Muscle of leg (tissue), 11 donors: ENCODE measurements around the gene TRAK1. TPM values are rescaled to one million over a fixed set of nuclear protein-coding genes. Genes with fewer than 3 reads are reported as not detected.
A peak's percentile ranks its signal among the peaks of the same experiment; 100 is the strongest.

Source experiments
- DNase-seq: peaks from one replicate; pipeline ENCODE4 v3.0.0; 2013
- H3K27ac ChIP-seq: one replicate; pipeline ENCODE4 v1.5.1; 2013; ENCODE audit warnings: mild to moderate bottlenecking, low read length, control low read depth
- H3K27me3 ChIP-seq: one replicate; pipeline ENCODE4 v1.6.1; 2013; ENCODE audit warnings: low read length; ENCODE audit not compliant: control insufficient read depth, insufficient read depth
- H3K36me3 ChIP-seq: one replicate; pipeline ENCODE4 v1.6.1; 2013; ENCODE audit warnings: low read length; ENCODE audit not compliant: control insufficient read depth, insufficient read depth
- H3K4me1 ChIP-seq: one replicate; pipeline ENCODE4 v1.6.1; 2013; ENCODE audit warnings: low read length; ENCODE audit not compliant: control insufficient read depth, insufficient read depth
- H3K4me3 ChIP-seq: one replicate; pipeline ENCODE4 v1.5.1; 2013; ENCODE audit warnings: low read length, control low read depth
- H3K9me3 ChIP-seq: replicated peaks from 2 replicates; pipeline ENCODE4 v1.6.1; 2013; ENCODE audit warnings: low read depth, low read length; ENCODE audit not compliant: control insufficient read depth
- WGBS: methylation state at CpG from one replicate; pipeline ENCODE4 v1.1.5; 2013; ENCODE audit warnings: missing lambda C conversion rate; ENCODE audit not compliant: insufficient coverage; 5-methylcytosine and 5-hydroxymethylcytosine counted together
- polyA plus RNA-seq, 8 donors: library from polyadenylated mRNA; unstranded; fragments of 120-200 nt; gene quantifications; one replicate each; pipeline versions ENCODE4 v1.2.1 to v1.2.3, GENCODE V29; 2013; ENCODE audit warnings: inconsistent platforms in 1 of 8, low replicate concordance in 1 of 8; ENCODE audit not compliant: insufficient read length in 8 of 8, insufficient read depth in 1 of 8
- total RNA-seq: library from RNA; stranded (reverse); fragments of 120-200 nt; gene quantifications from one replicate; pipeline ENCODE4 v1.2.4, GENCODE V29; 2013

The TRAK1 gene
- total and polyA plus RNA-seq, 9 donors, result 62.6 to 117 (median 84.2) TPM

- Histone ChIP-seq H3K4me1 (peaks cover 39% of the 10 kb centered on the region), H3K27ac (peak overlapping the region; percentile 90), H3K9me3 (no peaks in the 10 kb centered on the region), H3K4me3 (no peak overlapping the region), H3K27me3 (no peaks in the 10 kb centered on the region), H3K36me3 (peaks cover 5% of the 10 kb centered on the region)
- DNase-seq, result no peak
- WGBS, result 60% methylated on average over 1 of the region's 2 CpGs
Observed at GRCh38 chr3:42052132-42052483, 39.0 kb upstream of the TRAK1 start.

- WGBS, result 72% methylated on average over 2 of the region's 10 CpGs
Observed at GRCh38 chr3:42052484-42053351, 38.4 kb upstream of the TRAK1 start.

GRCh38 chr3:42053476-42053875 is 37.7 kb upstream of the TRAK1 start:
- WGBS, result 73% methylated on average over 3 of the region's 7 CpGs
- H3K4me1 ChIP-seq, result peaks cover 47% of the 10 kb centered on the region
- no peaks in the 10 kb centered on the region for H3K27me3 ChIP-seq
- peaks cover 5% of the 10 kb centered on the region for H3K36me3 ChIP-seq
- DNase-seq, result no peak
- peak overlapping the region; percentile 90 for H3K27ac ChIP-seq
- no peaks in the 10 kb centered on the region for H3K9me3 ChIP-seq
- H3K4me3 ChIP-seq, result no peak overlapping the region

More at GRCh38 chr3:42052484-42053351, 38.4 kb upstream of the TRAK1 start:
- H3K9me3 ChIP-seq, result no peaks in the 10 kb centered on the region
- H3K27me3 ChIP-seq, result no peaks in the 10 kb centered on the region
- peaks cover 5% of the 10 kb centered on the region for H3K36me3 ChIP-seq
- no peak overlapping the region for H3K4me3 ChIP-seq
- peaks cover 45% of the 10 kb centered on the region for H3K4me1 ChIP-seq
- peak; percentile 76 for DNase-seq
- H3K27ac ChIP-seq, result peak overlapping the region; percentile 90

GRCh38 chr3:42055291-42055690 is 35.9 kb upstream of the TRAK1 start:
- H3K36me3 ChIP-seq, result peaks cover 5% of the 10 kb centered on the region
- no peak overlapping the region for H3K27ac ChIP-seq
- H3K4me3 ChIP-seq, result no peak overlapping the region
- WGBS, result no CpG with 5 or more reads among the region's 3 CpGs
- no peaks in the 10 kb centered on the region for H3K27me3 ChIP-seq
- no peaks in the 10 kb centered on the region for H3K9me3 ChIP-seq
- no peak for DNase-seq
- H3K4me1 ChIP-seq, result peaks cover 49% of the 10 kb centered on the region

- H3K9me3 ChIP-seq, result no peaks in the 10 kb centered on the region
- whole genome bisulfite sequencing, result 94% methylated on average over 2 of the region's 2 CpGs
- no peaks in the 10 kb centered on the region for H3K27me3 ChIP-seq
- no peak overlapping the region for H3K27ac ChIP-seq
- no peak for DNase-seq
- no peaks in the 10 kb centered on the region for H3K36me3 ChIP-seq
- no peak overlapping the region for H3K4me3 ChIP-seq
- peaks cover 57% of the 10 kb centered on the region for H3K4me1 ChIP-seq
Observed at GRCh38 chr3:42056840-42057239, 34.3 kb upstream of the TRAK1 start.

- Histone ChIP-seq H3K4me1 (peaks cover 56% of the 10 kb centered on the region), H3K9me3 (no peaks in the 10 kb centered on the region), H3K27me3 (no peaks in the 10 kb centered on the region), H3K36me3 (no peaks in the 10 kb centered on the region), H3K4me3 (no peak overlapping the region), H3K27ac (no peak overlapping the region)
- no CpG with 5 or more reads among the region's 7 CpGs for WGBS
- no peak for DNase-seq
Observed at GRCh38 chr3:42057561-42058211, 33.5 kb upstream of the TRAK1 start.

GRCh38 chr3:42061025-42061712 is 30.0 kb upstream of the TRAK1 start:
- Histone ChIP-seq H3K9me3 (no peaks in the 10 kb centered on the region), H3K27ac (peak overlapping the region; percentile 98), H3K27me3 (no peaks in the 10 kb centered on the region), H3K4me1 (peaks cover 72% of the 10 kb centered on the region), H3K36me3 (no peaks in the 10 kb centered on the region), H3K4me3 (no peak overlapping the region)
- no peak for DNase-seq
- 20% methylated on average over 1 of the region's 7 CpGs for WGBS

- Histone ChIP-seq H3K36me3 (no peaks in the 10 kb centered on the region), H3K4me1 (peaks cover 77% of the 10 kb centered on the region), H3K9me3 (no peaks in the 10 kb centered on the region), H3K4me3 (peak overlapping the region; percentile 14), H3K27me3 (no peaks in the 10 kb centered on the region), H3K27ac (peak overlapping the region; percentile 98)
- peak; percentile 97 for DNase-seq
- 19% methylated on average over 3 of the region's 6 CpGs for WGBS
Observed at GRCh38 chr3:42061713-42062380, 29.3 kb upstream of the TRAK1 start.

GRCh38 chr3:42062464-42062863 is 28.7 kb upstream of the TRAK1 start:
- H3K27ac ChIP-seq, result peak overlapping the region; percentile 98
- DNase-seq, result no peak
- H3K9me3 ChIP-seq, result no peaks in the 10 kb centered on the region
- no peaks in the 10 kb centered on the region for H3K36me3 ChIP-seq
- WGBS, result no CpG with 5 or more reads among the region's 1 CpG
- H3K27me3 ChIP-seq, result no peaks in the 10 kb centered on the region
- H3K4me1 ChIP-seq, result peaks cover 71% of the 10 kb centered on the region
- H3K4me3 ChIP-seq, result no peak overlapping the region
